HEK293 (cell line): ENCODE data around the gene SLC12A8.
A peak's percentile ranks its signal among the peaks of the same experiment; 100 is the strongest.

Experiments used
- CTCF ChIA-PET: fragments of 350-600 bp; formaldehyde crosslinking; extraction: SDS; loops from one replicate; lab custom pipeline; 2021; ENCODE audit warnings: antibody characterized with exemption; lab: Yijun Ruan, JAX
- POLR2A ChIA-PET: fragments of 300-600 bp; formaldehyde crosslinking; extraction: SDS; loops from one replicate; lab custom pipeline; 2020; ENCODE audit warnings: antibody characterized with exemption, inconsistent platforms; lab: Yijun Ruan, JAX
- H3K27ac ChIP-seq: fragments of 200-500 bp; sonication (Bioruptor generic); 2 replicates; pipeline ENCODE4 v1.5.1; 2014; ENCODE audit warnings: low read depth, low read length, control low read depth, inconsistent platforms; ENCODE audit errors: extremely low read depth
- H3K36me3 ChIP-seq, 2 experiments: fragments of 200-500 bp in 1 of 2; sonication (Bioruptor generic) in 1 of 2; 1 replicate in 1 of 2; 2 replicates in 1 of 2; pipeline ENCODE4 v1.5.1; 2014 to 2017; ENCODE audit warnings: inconsistent platforms in 2 of 2, low read length in 2 of 2; ENCODE audit not compliant: control insufficient read depth in 2 of 2, insufficient read depth in 1 of 2
- H3K4me1 ChIP-seq: fragments of 200-500 bp; sonication (Bioruptor generic); 2 replicates; pipeline ENCODE4 v1.5.1; 2014; ENCODE audit warnings: mild to moderate bottlenecking, low read length, inconsistent platforms; ENCODE audit not compliant: control insufficient read depth, insufficient read depth
- H3K4me3 ChIP-seq: 2 replicates; pipeline ENCODE4 v1.5.1; 2011; ENCODE audit warnings: low read depth, mild to moderate bottlenecking, control low read depth, low read length, moderate library complexity
- H3K9me3 ChIP-seq: fragments of 200-500 bp; sonication (Bioruptor generic); 2 replicates; pipeline ENCODE4 v1.5.1; 2014; ENCODE audit warnings: low read depth, low read length, inconsistent platforms; ENCODE audit not compliant: control insufficient read depth, insufficient read depth
- GFI1B ChIP-seq: fragments of 450-650 bp; formaldehyde crosslinking; IDR thresholded peaks from 2 replicates; pipeline ENCODE4 v1.5.1; 2016; ENCODE audit warnings: missing biosample characterization, missing genetic modification characterization
- GLIS1 ChIP-seq: fragments of 450-650 bp; formaldehyde crosslinking; IDR thresholded peaks from 2 replicates; pipeline ENCODE4 v1.5.1; 2016; ENCODE audit warnings: missing biosample characterization, missing genetic modification characterization
- MYNN ChIP-seq: fragments of 450-650 bp; formaldehyde crosslinking; IDR thresholded peaks from 2 replicates; pipeline ENCODE4 v1.5.1; 2016; ENCODE audit warnings: missing biosample characterization, missing genetic modification characterization, borderline replicate concordance
- RBAK ChIP-seq: fragments of 450-650 bp; formaldehyde crosslinking; IDR thresholded peaks from 2 replicates; pipeline ENCODE4 v1.5.1; 2016; ENCODE audit warnings: missing biosample characterization, missing genetic modification characterization
- SETDB1 ChIP-seq: IDR thresholded peaks from one replicate; pipeline ENCODE4 v1.6.1; 2017; ENCODE audit warnings: mild to moderate bottlenecking, low read length, moderate library complexity, mixed read lengths; ENCODE audit not compliant: insufficient read length
- TRIM28 ChIP-seq: IDR thresholded peaks from 2 replicates; pipeline ENCODE4 v1.6.1; 2011; ENCODE audit warnings: low read length, control low read depth, borderline replicate concordance
- ZFP41 ChIP-seq: fragments of 450-650 bp; formaldehyde crosslinking; IDR thresholded peaks from 2 replicates; pipeline ENCODE4 v1.5.1; 2016; ENCODE audit warnings: missing biosample characterization, missing genetic modification characterization, borderline replicate concordance
- ZNF112 ChIP-seq: fragments of 450-650 bp; formaldehyde crosslinking; IDR thresholded peaks from 2 replicates; pipeline ENCODE4 v1.5.0; 2017; ENCODE audit warnings: missing biosample characterization, missing genetic modification characterization
- ZNF121 ChIP-seq: fragments of 450-650 bp; formaldehyde crosslinking; IDR thresholded peaks from 2 replicates; pipeline ENCODE4 v1.5.1; 2016; ENCODE audit warnings: missing biosample characterization, missing genetic modification characterization
- ZNF138 ChIP-seq: fragments of 450-650 bp; formaldehyde crosslinking; IDR thresholded peaks from 2 replicates; pipeline ENCODE4 v1.5.1; 2016; ENCODE audit warnings: missing biosample characterization, missing genetic modification characterization, borderline replicate concordance
- ZNF184 ChIP-seq: fragments of 450-650 bp; IDR thresholded peaks from 2 replicates; pipeline ENCODE4 v1.5.1; 2018; ENCODE audit warnings: missing biosample characterization, mild to moderate bottlenecking, missing genetic modification characterization
- ZNF19 ChIP-seq: fragments of 450-650 bp; formaldehyde crosslinking; IDR thresholded peaks from 2 replicates; pipeline ENCODE4; 2016; ENCODE audit warnings: missing biosample characterization, missing genetic modification characterization, low read depth
- ZNF221 ChIP-seq: fragments of 450-650 bp; formaldehyde crosslinking; IDR thresholded peaks from 2 replicates; pipeline ENCODE4 v1.5.1; 2017; ENCODE audit warnings: missing biosample characterization, missing genetic modification characterization, borderline replicate concordance
- ZNF223 ChIP-seq: fragments of 450-650 bp; formaldehyde crosslinking; IDR thresholded peaks from 2 replicates; pipeline ENCODE4 v1.5.1; 2016; ENCODE audit warnings: missing biosample characterization, missing genetic modification characterization
- ZNF558 ChIP-seq: fragments of 450-650 bp; formaldehyde crosslinking; IDR thresholded peaks from 2 replicates; pipeline ENCODE4 v1.5.1; 2016; ENCODE audit warnings: missing biosample characterization, missing genetic modification characterization
- ZNF561 ChIP-seq: fragments of 450-650 bp; IDR thresholded peaks from 2 replicates; pipeline ENCODE4 v1.5.1; 2018; ENCODE audit warnings: missing biosample characterization, missing genetic modification characterization, borderline replicate concordance
- ZNF571 ChIP-seq: fragments of 450-650 bp; formaldehyde crosslinking; IDR thresholded peaks from 2 replicates; pipeline ENCODE4 v1.5.0; 2017; ENCODE audit warnings: missing biosample characterization, missing genetic modification characterization
- ZNF670 ChIP-seq: fragments of 450-650 bp; formaldehyde crosslinking; IDR thresholded peaks from 2 replicates; pipeline ENCODE4 v1.5.1; 2016; ENCODE audit warnings: missing biosample characterization, missing genetic modification characterization, low read depth
- ZNF677 ChIP-seq: fragments of 450-650 bp; IDR thresholded peaks from 2 replicates; pipeline ENCODE4 v1.5.0; 2018; ENCODE audit warnings: missing biosample characterization, mild to moderate bottlenecking, missing genetic modification characterization, moderate library complexity
- ZSCAN23 ChIP-seq: fragments of 450-650 bp; formaldehyde crosslinking; IDR thresholded peaks from 2 replicates; pipeline ENCODE4 v1.5.1; 2016; ENCODE audit warnings: missing biosample characterization, missing genetic modification characterization
- TF ChIP-seq, protein P1 (sequence below): fragments of 450-650 bp; formaldehyde crosslinking; IDR thresholded peaks from 2 replicates; pipeline ENCODE4 v1.5.1; 2016; ENCODE audit warnings: missing biosample characterization, missing genetic modification characterization
- TF ChIP-seq, protein P2 (sequence below): fragments of 450-650 bp; formaldehyde crosslinking; IDR thresholded peaks from 2 replicates; pipeline ENCODE4 v1.5.1; 2016; ENCODE audit warnings: missing biosample characterization, missing genetic modification characterization
- TF ChIP-seq, protein P3 (sequence below): fragments of 450-650 bp; formaldehyde crosslinking; IDR thresholded peaks from 2 replicates; pipeline ENCODE4 v1.5.1; 2016; ENCODE audit warnings: missing biosample characterization, missing genetic modification characterization

SLC12A8 gene

DNA sequence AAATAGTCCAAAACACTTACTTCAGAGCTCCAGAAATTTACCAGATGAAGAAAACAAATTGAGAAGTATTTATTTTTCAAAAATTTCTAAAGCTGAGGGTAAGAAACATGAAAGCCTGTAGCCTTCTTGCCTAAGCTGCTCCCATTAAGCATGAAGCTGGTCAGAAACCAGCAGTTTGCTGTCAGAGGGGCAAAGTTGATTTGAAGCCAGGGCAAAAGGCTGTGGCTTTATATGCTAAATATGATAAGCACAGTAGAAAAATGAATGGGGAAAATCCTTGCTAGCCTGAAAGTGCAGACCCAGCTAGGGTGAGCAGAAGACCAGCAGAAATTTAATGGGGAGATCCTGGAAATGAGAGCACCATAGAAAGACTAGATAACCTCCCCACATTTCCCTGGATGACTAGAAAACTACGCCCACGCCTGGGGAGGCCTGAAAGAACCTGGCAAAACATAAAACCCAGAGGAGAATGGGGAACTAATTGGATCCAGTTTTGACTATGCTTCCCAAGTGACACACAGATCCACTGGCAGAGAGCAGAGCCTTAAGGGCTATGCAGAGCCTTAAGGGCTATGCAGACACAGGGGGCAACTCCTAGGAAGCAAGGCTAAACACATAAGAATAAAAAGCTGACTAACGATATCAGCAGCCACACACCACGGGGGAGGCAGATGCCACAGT, 113.8 kb downstream of the SLC12A8 start:
- Histone ChIP-seq H3K9me3 (no peaks in the 10 kb centered on the region), H3K4me1 (no peaks in the 10 kb centered on the region), H3K4me3 (no peak overlapping the region), H3K27ac (no peak overlapping the region), H3K36me3 (no peaks in the 10 kb centered on the region)
- TF ChIP-seq ZNF221 (tag by site-specific recombination) = no peak
- TF ChIP-seq, protein P1, sequence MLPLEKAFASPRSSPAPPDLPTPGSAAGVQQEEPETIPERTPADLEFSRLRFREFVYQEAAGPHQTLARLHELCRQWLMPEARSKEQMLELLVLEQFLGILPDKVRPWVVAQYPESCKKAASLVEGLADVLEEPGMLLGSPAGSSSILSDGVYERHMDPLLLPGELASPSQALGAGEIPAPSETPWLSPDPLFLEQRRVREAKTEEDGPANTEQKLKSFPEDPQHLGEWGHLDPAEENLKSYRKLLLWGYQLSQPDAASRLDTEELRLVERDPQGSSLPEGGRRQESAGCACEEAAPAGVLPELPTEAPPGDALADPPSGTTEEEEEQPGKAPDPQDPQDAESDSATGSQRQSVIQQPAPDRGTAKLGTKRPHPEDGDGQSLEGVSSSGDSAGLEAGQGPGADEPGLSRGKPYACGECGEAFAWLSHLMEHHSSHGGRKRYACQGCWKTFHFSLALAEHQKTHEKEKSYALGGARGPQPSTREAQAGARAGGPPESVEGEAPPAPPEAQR (tag by site-specific recombination) = no peak
- no peak for TF ChIP-seq GLIS1 (tag by site-specific recombination)
- TF ChIP-seq ZNF223 (tag by site-specific recombination) = no peak
- TF ChIP-seq, protein P2, sequence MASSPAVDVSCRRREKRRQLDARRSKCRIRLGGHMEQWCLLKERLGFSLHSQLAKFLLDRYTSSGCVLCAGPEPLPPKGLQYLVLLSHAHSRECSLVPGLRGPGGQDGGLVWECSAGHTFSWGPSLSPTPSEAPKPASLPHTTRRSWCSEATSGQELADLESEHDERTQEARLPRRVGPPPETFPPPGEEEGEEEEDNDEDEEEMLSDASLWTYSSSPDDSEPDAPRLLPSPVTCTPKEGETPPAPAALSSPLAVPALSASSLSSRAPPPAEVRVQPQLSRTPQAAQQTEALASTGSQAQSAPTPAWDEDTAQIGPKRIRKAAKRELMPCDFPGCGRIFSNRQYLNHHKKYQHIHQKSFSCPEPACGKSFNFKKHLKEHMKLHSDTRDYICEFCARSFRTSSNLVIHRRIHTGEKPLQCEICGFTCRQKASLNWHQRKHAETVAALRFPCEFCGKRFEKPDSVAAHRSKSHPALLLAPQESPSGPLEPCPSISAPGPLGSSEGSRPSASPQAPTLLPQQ (tag by site-specific recombination) = no peak
- no peak for TF ChIP-seq ZNF670 (tag by site-specific recombination)
- TF ChIP-seq ZFP41 (tag by site-specific recombination) = no peak
- TF ChIP-seq MYNN (tag by site-specific recombination) = no peak
- TF ChIP-seq ZSCAN23 (tag by site-specific recombination) = no peak
- no peak for TF ChIP-seq RBAK (tag by site-specific recombination)
- no peak for TF ChIP-seq ZNF558 (tag by site-specific recombination)
- TF ChIP-seq ZNF19 (tag by site-specific recombination) = no peak
- TF ChIP-seq ZNF121 (tag by site-specific recombination) = no peak
- POLR2A ChIA-PET = no interaction called here
- CTCF ChIA-PET = interaction anchor here (0.5 kb wide), 1 partner anchor 171 kb away, joined by 6 read pairs; no protein-coding TSS in a partner anchor

DNA sequence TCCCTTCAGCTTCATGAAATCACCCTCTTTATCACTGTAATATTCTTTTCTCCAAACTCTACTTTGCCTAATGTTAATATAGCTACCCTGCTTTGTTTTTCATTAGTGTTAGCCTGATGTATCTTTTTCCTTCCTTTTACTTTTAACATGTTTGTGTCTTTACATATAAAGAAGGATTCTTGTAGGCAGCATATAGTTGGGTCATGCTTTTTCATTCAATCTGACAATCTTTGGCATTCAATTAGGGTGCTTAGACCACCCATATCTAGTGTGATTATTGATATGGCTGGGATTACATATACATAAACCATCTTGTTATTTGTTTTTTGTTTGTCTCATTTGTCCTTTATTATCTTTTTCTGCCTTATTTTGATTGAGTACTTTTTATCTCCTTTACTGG, 121.9 kb downstream of the SLC12A8 start:
- H3K9me3 ChIP-seq = no peaks in the 10 kb centered on the region
- ChIA-PET POLR2A (no interaction called here), CTCF (no interaction called here)
- H3K4me3 ChIP-seq = no peak overlapping the region
- H3K27ac ChIP-seq = no peak overlapping the region
- TF ChIP-seq ZNF184 (tag by site-specific recombination) (no peak), ZNF571 (tag by site-specific recombination) (no peak), SETDB1 (peak; percentile 94), ZNF138 (tag by site-specific recombination) (no peak), TRIM28 (0 out of 2 replicates have a peak, but pooled peaks have one; percentile 24), ZNF112 (no peak)
- no peaks in the 10 kb centered on the region for H3K36me3 ChIP-seq
- no peaks in the 10 kb centered on the region for H3K4me1 ChIP-seq

DNA sequence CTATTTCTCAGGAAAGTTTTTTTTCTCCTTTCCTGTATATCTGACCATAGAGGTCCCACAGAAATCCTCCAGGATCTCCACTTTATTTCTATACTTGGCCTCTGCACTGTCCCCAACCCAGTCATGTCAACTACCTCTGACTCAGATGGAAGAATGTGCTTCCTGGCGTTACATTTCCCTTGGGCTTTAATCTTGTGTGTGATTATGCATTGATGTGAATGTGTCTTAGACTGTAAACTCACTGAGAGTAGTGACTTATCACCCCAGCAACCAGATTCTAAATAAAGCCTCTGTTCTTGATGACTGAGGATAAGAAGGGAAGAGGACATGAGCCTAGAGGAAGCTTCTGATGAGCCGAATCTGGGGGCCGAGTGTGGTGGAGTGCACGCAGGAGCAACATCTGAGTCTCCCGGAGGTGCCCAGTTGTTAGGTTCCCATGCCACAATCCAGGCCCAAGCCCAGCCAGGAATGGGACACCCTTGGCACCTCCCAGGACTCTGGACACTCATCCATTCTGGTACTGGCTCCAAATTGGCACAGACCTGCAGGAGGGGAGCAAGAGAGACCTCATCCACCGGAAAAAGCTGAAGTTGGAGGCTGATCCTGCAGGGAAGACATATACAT, 124.7 kb downstream of the SLC12A8 start:
- POLR2A ChIA-PET = no interaction called here
- Histone ChIP-seq H3K4me3 (no peak overlapping the region), H3K27ac (no peak overlapping the region), H3K36me3 (no peaks in the 10 kb centered on the region), H3K9me3 (no peaks in the 10 kb centered on the region), H3K4me1 (no peaks in the 10 kb centered on the region)
- CTCF ChIA-PET = no interaction called here
- no peak for TF ChIP-seq ZNF677
- no peak for TF ChIP-seq ZNF19 (tag by site-specific recombination)
- TF ChIP-seq, protein P3, sequence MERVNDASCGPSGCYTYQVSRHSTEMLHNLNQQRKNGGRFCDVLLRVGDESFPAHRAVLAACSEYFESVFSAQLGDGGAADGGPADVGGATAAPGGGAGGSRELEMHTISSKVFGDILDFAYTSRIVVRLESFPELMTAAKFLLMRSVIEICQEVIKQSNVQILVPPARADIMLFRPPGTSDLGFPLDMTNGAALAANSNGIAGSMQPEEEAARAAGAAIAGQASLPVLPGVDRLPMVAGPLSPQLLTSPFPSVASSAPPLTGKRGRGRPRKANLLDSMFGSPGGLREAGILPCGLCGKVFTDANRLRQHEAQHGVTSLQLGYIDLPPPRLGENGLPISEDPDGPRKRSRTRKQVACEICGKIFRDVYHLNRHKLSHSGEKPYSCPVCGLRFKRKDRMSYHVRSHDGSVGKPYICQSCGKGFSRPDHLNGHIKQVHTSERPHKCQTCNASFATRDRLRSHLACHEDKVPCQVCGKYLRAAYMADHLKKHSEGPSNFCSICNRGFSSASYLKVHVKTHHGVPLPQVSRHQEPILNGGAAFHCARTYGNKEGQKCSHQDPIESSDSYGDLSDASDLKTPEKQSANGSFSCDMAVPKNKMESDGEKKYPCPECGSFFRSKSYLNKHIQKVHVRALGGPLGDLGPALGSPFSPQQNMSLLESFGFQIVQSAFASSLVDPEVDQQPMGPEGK = no peak
- no peak for TF ChIP-seq GFI1B (tag by site-specific recombination)
- TF ChIP-seq ZNF561 (tag by site-specific recombination) = no peak
